OCI-LY7 (cell line): ENCODE results near the gene NAPA. TPM values are rescaled to one million over a fixed set of nuclear protein-coding genes. Genes with fewer than 3 reads are reported as not detected.

ENCODE experiments used
- BruUV-seq: library from RNA; stranded (reverse); fragments of 400-500 nt; replicated peaks from 2 replicates; lab custom pipeline; 2021; lab: Mats Ljungman, UMichigan
- CTCF ChIA-PET: fragments of 300-600 bp; sonication (Branson Sonifier 250); formaldehyde crosslinking; loops from one replicate; lab custom pipeline; 2022; ENCODE audit warnings: antibody characterized with exemption; ENCODE audit not compliant: unreplicated experiment; lab: Charles Lee
- POLR2A ChIA-PET: fragments of 300-600 bp; sonication (Branson Sonifier 250); formaldehyde crosslinking; loops from one replicate; lab custom pipeline; 2022; ENCODE audit warnings: antibody characterized with exemption; lab: Charles Lee
- DNase-seq: peaks from one replicate; pipeline ENCODE4 v3.0.0-alpha.2; 2015; ENCODE audit warnings: low spot score
- H2AFZ ChIP-seq: fragments of 200-600 bp; sonication (generic), shearing (Covaris generic); 2 replicates; pipeline ENCODE4 v1.6.1; 2014; ENCODE audit warnings: mild to moderate bottlenecking, antibody characterized with exemption, low read length, moderate library complexity
- H3K27ac ChIP-seq: fragments of 200-600 bp; sonication (generic); 2 replicates; pipeline ENCODE4 v1.5.1; 2014; ENCODE audit warnings: mixed run types, low read depth, mild to moderate bottlenecking, moderate library complexity, low read length, inconsistent platforms; ENCODE audit not compliant: poor library complexity, severe bottlenecking
- H3K36me3 ChIP-seq: fragments of 200-600 bp; sonication (generic); 2 replicates; pipeline ENCODE4 v1.6.1; 2014; ENCODE audit warnings: mild to moderate bottlenecking, antibody characterized with exemption, low read length, moderate library complexity, mixed read lengths; ENCODE audit not compliant: insufficient read depth
- H3K4me1 ChIP-seq: fragments of 200-600 bp; sonication (generic); 2 replicates; pipeline ENCODE4 v1.5.1; 2014; ENCODE audit warnings: mild to moderate bottlenecking, low read length; ENCODE audit not compliant: insufficient read depth, poor library complexity, severe bottlenecking
- H3K4me2 ChIP-seq: fragments of 200-600 bp; sonication (generic); 2 replicates; pipeline ENCODE4 v1.6.1; 2014; ENCODE audit warnings: mild to moderate bottlenecking, low read length
- H3K4me3 ChIP-seq: fragments of 200-600 bp; sonication (generic); 2 replicates; pipeline ENCODE4 v1.5.1; 2014; ENCODE audit warnings: mild to moderate bottlenecking, low read depth, low read length; ENCODE audit not compliant: poor library complexity, severe bottlenecking
- H3K79me2 ChIP-seq: fragments of 200-600 bp; sonication (generic); 2 replicates; pipeline ENCODE4 v1.6.1; 2016; ENCODE audit warnings: low read depth, mild to moderate bottlenecking, low read length, moderate library complexity, mixed read lengths; ENCODE audit not compliant: insufficient read depth
- H3K9me2 ChIP-seq: fragments of 200-600 bp; sonication (generic); 2 replicates; pipeline ENCODE4 v1.6.1; 2016; ENCODE audit warnings: mild to moderate bottlenecking, low read length, mixed read lengths; ENCODE audit not compliant: insufficient read depth
- H3K9me3 ChIP-seq: fragments of 200-600 bp; sonication (generic); 2 replicates; pipeline ENCODE4 v1.6.1; 2014; ENCODE audit warnings: mild to moderate bottlenecking, mixed run types, low read length, mixed read lengths
- H4K20me1 ChIP-seq: fragments of 200-600 bp; sonication (generic); 2 replicates; pipeline ENCODE4 v1.6.1; 2014; ENCODE audit warnings: mild to moderate bottlenecking, antibody characterized with exemption, low read length, moderate library complexity, mixed read lengths; ENCODE audit not compliant: insufficient read depth
- CTCF ChIP-seq: fragments of 200-600 bp; sonication (generic); conservative IDR thresholded peaks from 2 replicates; pipeline ENCODE4 v1.5.1; 2014; ENCODE audit warnings: mild to moderate bottlenecking, antibody characterized with exemption, low read length, moderate library complexity, mixed read lengths
- EZH2phosphoT487 ChIP-seq: fragments of 200-600 bp; sonication (generic); IDR thresholded peaks from 2 replicates; pipeline ENCODE4 v1.6.1; 2018; ENCODE audit warnings: low read depth, borderline replicate concordance, mild to moderate bottlenecking, mixed run types, antibody characterized with exemption, low read length, moderate library complexity, mixed read lengths
- intact Hi-C: fragments of 100-400 bp; cut with micrococcal nuclease; formaldehyde crosslinking; loops from one replicate; pipeline ENCODE4 v1.10.0; 2022; ENCODE audit not compliant: unreplicated experiment
- total RNA-seq, 2 experiments: library from RNA; depleted of rRNA in 1 of 2; stranded (reverse); fragments of >200 nt in 1 of 2; shearing (Covaris generic) in 1 of 2; gene quantifications; 2 replicates each; pipeline ENCODE4 v1.2.3, GENCODE V29; 2014 to 2022

NAPA gene
- total RNA-seq, 2 experiments from 2014 or later = 56.5 to 71.4 TPM

GRCh38 chr19:47503826-47504150 lies 11.1 kb downstream of the NAPA start:
- POLR2A ChIA-PET = no interaction called here
- intact Hi-C loops = no loop called here
- no peak for DNase-seq
- Histone ChIP-seq H3K4me1 (no peaks in the 10 kb centered on the region), H2AFZ (no peak overlapping the region), H3K9me2 (no peaks in the 10 kb centered on the region), H3K9me3 (no peaks in the 10 kb centered on the region), H3K4me2 (no peak overlapping the region), H3K27ac (no peak overlapping the region), H4K20me1 (no peaks in the 10 kb centered on the region), H3K36me3 (peaks cover 46% of the 10 kb centered on the region; the same call in 1 of the 2 replicates), H3K79me2 (peaks cover 5% of the 10 kb centered on the region; the same call in 1 of the 2 replicates), H3K4me3 (no peak overlapping the region)
- no peak for TF ChIP-seq CTCF
- TF ChIP-seq EZH2phosphoT487 = no peak
- CTCF ChIA-PET = no interaction called here
- no TSS peak for BruUV-seq

GRCh38 chr19:47503130-47503825 lies 11.6 kb downstream of the NAPA start:
- BruUV-seq = no TSS peak
- peaks cover 46% of the 10 kb centered on the region; the same call in 1 of the 2 replicates for H3K36me3 ChIP-seq

More at GRCh38 chr19:47503130-47503825, 11.6 kb downstream of the NAPA start:
- no peaks in the 10 kb centered on the region for H3K4me1 ChIP-seq
- TF ChIP-seq CTCF (no peak), EZH2phosphoT487 (no peak)
- H2AFZ ChIP-seq = no peak overlapping the region
- no peak overlapping the region for H3K4me2 ChIP-seq
- no peak overlapping the region for H3K4me3 ChIP-seq
- no peaks in the 10 kb centered on the region for H3K9me3 ChIP-seq
- no peaks in the 10 kb centered on the region for H4K20me1 ChIP-seq
- no peak for DNase-seq
- peaks cover 3% of the 10 kb centered on the region; the same call in 1 of the 2 replicates for H3K79me2 ChIP-seq
- H3K27ac ChIP-seq = no peak overlapping the region
- intact Hi-C loops = no loop called here
- ChIA-PET POLR2A (no interaction called here), CTCF (no interaction called here)
- no peaks in the 10 kb centered on the region for H3K9me2 ChIP-seq
